Smooth muscle cell (in vitro differentiated cells): Measurements from ENCODE around the gene TRIM8. TPM values are rescaled to one million over a fixed set of nuclear protein-coding genes. Genes with fewer than 3 reads are reported as not detected.

Experiments used
- DNase-seq: peaks from one replicate; lab custom pipeline; 2025; ENCODE audit not compliant: unreplicated experiment; lab: John Stamatoyannopoulos, UW
- H2AFZ ChIP-seq: fragments of 200-600 bp; sonication (generic); 2 replicates; pipeline ENCODE4 v1.6.0; 2016; ENCODE audit warnings: antibody characterized with exemption, low read depth, mild to moderate bottlenecking
- H3F3A ChIP-seq: fragments of 200-600 bp; sonication (generic); 2 replicates; pipeline ENCODE4 v1.6.0; 2017; ENCODE audit warnings: antibody characterized with exemption, low read depth
- H3K27ac ChIP-seq: fragments of 200-600 bp; sonication (generic); 2 replicates; pipeline ENCODE4 v1.5.1; 2016; ENCODE audit warnings: low read depth, mild to moderate bottlenecking
- H3K27me3 ChIP-seq: fragments of 200-600 bp; sonication (generic); 2 replicates; pipeline ENCODE4 v1.6.1; 2016; ENCODE audit warnings: low read depth, mild to moderate bottlenecking
- H3K36me3 ChIP-seq: fragments of 200-600 bp; sonication (generic); 2 replicates; pipeline ENCODE4 v1.5.1; 2016; ENCODE audit warnings: low read depth
- H3K4me1 ChIP-seq: fragments of 200-600 bp; sonication (generic); 2 replicates; pipeline ENCODE4 v1.5.1; 2016; ENCODE audit warnings: low read depth
- H3K4me2 ChIP-seq: fragments of 200-600 bp; sonication (generic); 2 replicates; pipeline ENCODE4 v1.6.0; 2016; ENCODE audit warnings: mild to moderate bottlenecking
- H3K4me3 ChIP-seq: fragments of 200-600 bp; sonication (generic); 2 replicates; pipeline ENCODE4 v1.5.1; 2016; ENCODE audit warnings: mild to moderate bottlenecking
- H3K79me2 ChIP-seq: fragments of 200-600 bp; sonication (generic); 2 replicates; pipeline ENCODE4 v1.6.0; 2016; ENCODE audit warnings: low read depth, mild to moderate bottlenecking
- H3K9ac ChIP-seq: fragments of 200-600 bp; sonication (generic); 2 replicates; pipeline ENCODE4 v1.6.0; 2016; ENCODE audit warnings: low read depth
- H3K9me3 ChIP-seq: fragments of 200-600 bp; sonication (generic); replicated peaks from 2 replicates; pipeline ENCODE4 v1.5.1; 2016; ENCODE audit warnings: low read depth
- H4K20me1 ChIP-seq: fragments of 200-600 bp; sonication (generic); 2 replicates; pipeline ENCODE4 v1.6.0; 2016; ENCODE audit warnings: low read depth
- WGBS: methylation state at CpG from one replicate; pipeline ENCODE4 v1.1.7; 2016; ENCODE audit warnings: low lambda C conversion rate; 5-methylcytosine and 5-hydroxymethylcytosine counted together
- polyA plus RNA-seq: library from polyadenylated mRNA; unstranded; fragments of >200 nt; fragmentation: Nextera tagmentation; extraction: Ambion mirVana; gene quantifications from 2 replicates; pipeline ENCODE4 v1.2.1, GENCODE V29; 2016
- total RNA-seq: library from RNA; depleted of rRNA; stranded (reverse); fragments of >200 nt; gene quantifications from 2 replicates; pipeline ENCODE4 v1.2.3, GENCODE V29; 2014
- TF ChIP-seq, protein P1 (sequence below): fragments of 200-600 bp; sonication (generic); IDR thresholded peaks from 2 replicates; pipeline ENCODE4 v1.5.1; 2017; ENCODE audit warnings: borderline replicate concordance, mild to moderate bottlenecking, antibody characterized with exemption; ENCODE audit not compliant: insufficient read depth, poor library complexity, severe bottlenecking

Gene TRIM8
- total and polyA plus RNA-seq, 2 experiments from 2014 or later: 78.0 to 78.8 TPM

DNA sequence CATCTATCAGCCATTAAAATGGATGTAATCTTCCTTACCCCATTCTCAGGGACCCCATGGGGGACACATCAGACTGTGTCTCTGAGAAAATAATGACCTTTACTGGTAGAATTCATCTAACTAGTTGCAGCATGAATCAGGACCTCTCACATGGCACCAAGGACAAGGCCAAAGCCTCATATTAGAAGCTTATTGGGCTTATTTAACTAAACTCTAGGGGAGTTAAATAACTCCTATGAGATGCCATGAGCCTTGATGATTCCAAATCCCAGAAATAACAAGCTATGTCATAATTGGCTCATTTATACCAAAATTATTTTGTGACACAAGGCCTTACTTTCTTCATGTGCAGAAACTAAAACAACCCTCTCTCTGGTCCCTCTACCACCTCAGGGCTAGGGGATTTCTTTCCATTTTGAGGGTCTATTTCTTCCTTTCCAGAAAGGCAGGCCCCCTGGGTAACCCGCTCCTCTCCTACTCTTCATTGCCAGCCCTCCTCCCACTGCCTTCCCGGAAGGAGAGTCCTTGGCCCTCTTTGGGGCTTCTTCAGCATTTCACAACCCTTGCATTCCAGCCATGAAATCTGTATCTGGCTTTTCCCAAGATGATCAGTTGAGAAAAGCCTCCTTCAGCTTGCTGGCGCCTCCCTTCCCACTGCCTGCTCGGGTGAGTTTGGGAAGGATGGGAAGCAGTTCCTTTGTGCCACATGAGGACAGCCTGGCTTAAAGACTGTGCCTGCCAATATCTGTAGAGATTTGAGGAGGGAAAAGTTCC lies 41.8 kb upstream of the TRIM8 start:
- TF ChIP-seq, protein P1, sequence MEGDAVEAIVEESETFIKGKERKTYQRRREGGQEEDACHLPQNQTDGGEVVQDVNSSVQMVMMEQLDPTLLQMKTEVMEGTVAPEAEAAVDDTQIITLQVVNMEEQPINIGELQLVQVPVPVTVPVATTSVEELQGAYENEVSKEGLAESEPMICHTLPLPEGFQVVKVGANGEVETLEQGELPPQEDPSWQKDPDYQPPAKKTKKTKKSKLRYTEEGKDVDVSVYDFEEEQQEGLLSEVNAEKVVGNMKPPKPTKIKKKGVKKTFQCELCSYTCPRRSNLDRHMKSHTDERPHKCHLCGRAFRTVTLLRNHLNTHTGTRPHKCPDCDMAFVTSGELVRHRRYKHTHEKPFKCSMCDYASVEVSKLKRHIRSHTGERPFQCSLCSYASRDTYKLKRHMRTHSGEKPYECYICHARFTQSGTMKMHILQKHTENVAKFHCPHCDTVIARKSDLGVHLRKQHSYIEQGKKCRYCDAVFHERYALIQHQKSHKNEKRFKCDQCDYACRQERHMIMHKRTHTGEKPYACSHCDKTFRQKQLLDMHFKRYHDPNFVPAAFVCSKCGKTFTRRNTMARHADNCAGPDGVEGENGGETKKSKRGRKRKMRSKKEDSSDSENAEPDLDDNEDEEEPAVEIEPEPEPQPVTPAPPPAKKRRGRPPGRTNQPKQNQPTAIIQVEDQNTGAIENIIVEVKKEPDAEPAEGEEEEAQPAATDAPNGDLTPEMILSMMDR: no peak
- H3K27ac ChIP-seq: peak overlapping the region; percentile 97
- no peaks in the 10 kb centered on the region for H3K36me3 ChIP-seq
- no peaks in the 10 kb centered on the region for H4K20me1 ChIP-seq
- H3K4me3 ChIP-seq: no peak overlapping the region
- no peaks in the 10 kb centered on the region for H3K27me3 ChIP-seq
- H3K9me3 ChIP-seq: no peaks in the 10 kb centered on the region
- H3F3A ChIP-seq: peaks cover 48% of the 10 kb centered on the region
- H2AFZ ChIP-seq: no peak overlapping the region
- peak overlapping the region; percentile 76 for H3K4me2 ChIP-seq
- 38% methylated on average over 4 of the region's 4 CpGs for WGBS
- no peak overlapping the region for H3K9ac ChIP-seq
- no peaks in the 10 kb centered on the region for H3K79me2 ChIP-seq
- peaks cover 18% of the 10 kb centered on the region for H3K4me1 ChIP-seq
- no peak for DNase-seq

DNA sequence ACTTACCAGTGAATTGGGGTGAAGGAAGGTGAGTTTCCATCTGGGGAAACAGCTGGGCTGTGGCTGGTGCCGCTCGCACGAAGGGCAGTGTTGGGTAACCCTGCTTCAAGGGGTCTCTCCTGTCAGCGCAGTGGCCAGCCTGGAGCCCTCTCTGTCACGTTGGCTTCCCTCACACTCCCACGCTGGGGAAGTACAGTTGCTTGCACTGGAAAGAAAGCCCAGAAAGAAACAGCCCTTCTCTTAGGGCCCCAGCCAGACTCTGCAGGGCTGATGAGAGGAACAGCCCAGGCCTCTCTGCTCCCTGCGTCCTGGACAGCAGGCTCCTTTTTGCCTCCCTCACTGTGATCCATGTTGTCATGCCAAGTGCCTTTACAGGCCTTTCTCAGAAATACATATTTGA lies 40.3 kb upstream of the TRIM8 start:
- no peak overlapping the region for H2AFZ ChIP-seq
- H3K9ac ChIP-seq: peak overlapping the region; percentile 81
- H4K20me1 ChIP-seq: no peaks in the 10 kb centered on the region
- H3K79me2 ChIP-seq: no peaks in the 10 kb centered on the region
- 31% methylated on average over 7 of the region's 7 CpGs for WGBS
- H3K9me3 ChIP-seq: no peaks in the 10 kb centered on the region
- DNase-seq: no peak
- H3K27me3 ChIP-seq: no peaks in the 10 kb centered on the region
- TF ChIP-seq, protein P1: no peak
- H3K27ac ChIP-seq: peak overlapping the region; percentile 97
- peak overlapping the region; percentile 76 for H3K4me2 ChIP-seq
- peaks cover 18% of the 10 kb centered on the region for H3K4me1 ChIP-seq
- H3K4me3 ChIP-seq: no peak overlapping the region
- peaks cover 37% of the 10 kb centered on the region for H3F3A ChIP-seq
- H3K36me3 ChIP-seq: no peaks in the 10 kb centered on the region

DNA sequence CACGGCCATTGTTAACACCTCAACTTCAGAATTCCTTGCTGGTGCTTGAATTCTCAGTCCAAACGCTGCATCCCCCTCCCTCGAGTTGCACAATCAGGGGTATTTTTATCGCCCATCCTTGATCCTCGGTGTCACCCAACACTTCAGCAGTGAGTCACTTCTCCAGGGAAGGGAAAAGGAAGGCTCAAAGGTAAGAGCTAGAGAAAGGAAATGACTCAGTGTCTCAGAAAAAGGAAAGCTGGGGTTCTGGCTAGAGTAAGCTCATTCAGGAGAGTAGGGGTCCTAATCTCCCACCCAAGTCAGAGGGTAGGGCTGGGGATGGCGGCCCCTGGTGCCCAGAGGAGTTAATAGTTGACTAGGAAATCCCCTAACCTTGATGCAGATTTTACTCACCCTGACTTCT lies 39.8 kb upstream of the TRIM8 start:
- H3F3A ChIP-seq: peaks cover 37% of the 10 kb centered on the region
- peaks cover 18% of the 10 kb centered on the region for H3K4me1 ChIP-seq
- H3K36me3 ChIP-seq: no peaks in the 10 kb centered on the region
- H4K20me1 ChIP-seq: no peaks in the 10 kb centered on the region
- peak overlapping the region; percentile 76 for H3K4me2 ChIP-seq
- no peaks in the 10 kb centered on the region for H3K27me3 ChIP-seq
- no peak overlapping the region for H2AFZ ChIP-seq
- peak overlapping the region; percentile 97 for H3K27ac ChIP-seq
- H3K9me3 ChIP-seq: no peaks in the 10 kb centered on the region
- no peaks in the 10 kb centered on the region for H3K79me2 ChIP-seq
- no peak overlapping the region for H3K4me3 ChIP-seq
- no peak for DNase-seq
- peak overlapping the region; percentile 81 for H3K9ac ChIP-seq
- TF ChIP-seq, protein P1: no peak
- WGBS: 11% methylated on average over 6 of the region's 6 CpGs

DNA sequence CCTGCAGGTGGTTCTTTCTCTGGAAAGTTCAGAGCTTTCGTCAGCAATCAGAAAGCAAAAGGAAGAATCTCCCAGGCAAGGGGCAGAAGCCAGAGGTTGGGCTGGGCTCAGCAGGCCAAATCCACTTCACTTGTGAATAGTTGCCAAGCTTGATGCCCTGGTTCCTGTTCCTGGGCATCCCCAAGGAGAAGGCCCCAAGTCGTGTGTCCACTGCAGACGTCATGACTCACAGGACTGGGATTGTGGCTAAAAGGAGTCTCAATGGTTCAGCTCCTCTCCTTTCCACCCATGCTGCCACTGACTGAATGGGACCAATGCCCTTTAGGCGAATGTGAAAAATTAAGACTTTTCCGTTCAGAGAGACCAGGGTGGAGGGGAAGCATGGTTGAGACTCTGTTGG lies 38.6 kb upstream of the TRIM8 start:
- no peak overlapping the region for H3K9ac ChIP-seq
- H3K4me2 ChIP-seq: peak overlapping the region; percentile 32
- no peaks in the 10 kb centered on the region for H3K9me3 ChIP-seq
- no peak overlapping the region for H3K4me3 ChIP-seq
- H3K27ac ChIP-seq: peak overlapping the region; percentile 97
- TF ChIP-seq, protein P1: no peak
- no peak for DNase-seq
- H3K4me1 ChIP-seq: peaks cover 11% of the 10 kb centered on the region
- WGBS: 35% methylated on average over 5 of the region's 5 CpGs
- no peaks in the 10 kb centered on the region for H3K27me3 ChIP-seq
- no peaks in the 10 kb centered on the region for H3K36me3 ChIP-seq
- H3F3A ChIP-seq: peaks cover 35% of the 10 kb centered on the region
- no peak overlapping the region for H2AFZ ChIP-seq
- no peaks in the 10 kb centered on the region for H3K79me2 ChIP-seq
- no peaks in the 10 kb centered on the region for H4K20me1 ChIP-seq
